NT2/D1 (cell line): Measurements from ENCODE around the gene TAF11L3.
A peak's percentile ranks its signal among the peaks of the same experiment; 100 is the strongest.
"Not testable (repeated sequence)": the region's sequence is repeated elsewhere in the genome, so short reads cannot be mapped to it uniquely, and the experiment has no call there.

Experiments used
- DNase-seq: peaks from one replicate; pipeline ENCODE4 v3.0.0-alpha.2; 2011; ENCODE audit warnings: low read depth, low spot score
- H3K27me3 ChIP-seq: 2 replicates; pipeline ENCODE4 v1.6.0; 2011; ENCODE audit warnings: mild to moderate bottlenecking; ENCODE audit not compliant: insufficient read length, insufficient read depth
- H3K36me3 ChIP-seq: 2 replicates; pipeline ENCODE4 v1.6.1; 2011; ENCODE audit warnings: mild to moderate bottlenecking, low read length, mixed read lengths; ENCODE audit not compliant: insufficient read depth, insufficient read length
- H3K4me1 ChIP-seq: 2 replicates; pipeline ENCODE4 v1.5.1; 2011; ENCODE audit not compliant: insufficient read depth, insufficient read length
- H3K4me3 ChIP-seq: 2 replicates; pipeline ENCODE4 v1.5.1; 2011; ENCODE audit warnings: low read depth; ENCODE audit not compliant: insufficient read length
- H3K9ac ChIP-seq: 2 replicates; pipeline ENCODE4 v1.6.0; 2011; ENCODE audit warnings: low read depth; ENCODE audit not compliant: insufficient read length
- H3K9me3 ChIP-seq: 2 replicates; pipeline ENCODE4 v1.5.1; 2011; ENCODE audit warnings: mild to moderate bottlenecking, low read length; ENCODE audit not compliant: insufficient read depth
- SUZ12 ChIP-seq: IDR thresholded peaks from 2 replicates; pipeline ENCODE4 v1.6.1; 2011; ENCODE audit not compliant: insufficient read length, insufficient read depth; ENCODE audit errors: extremely low read depth
- YY1 ChIP-seq: IDR thresholded peaks from 2 replicates; pipeline ENCODE4 v1.6.1; 2011; ENCODE audit not compliant: insufficient read length, insufficient read depth
- ZNF274 ChIP-seq: IDR thresholded peaks from 2 replicates; pipeline ENCODE4 v1.6.1; 2011; ENCODE audit warnings: mild to moderate bottlenecking, low read depth, low read length

TAF11L3 gene

DNA sequence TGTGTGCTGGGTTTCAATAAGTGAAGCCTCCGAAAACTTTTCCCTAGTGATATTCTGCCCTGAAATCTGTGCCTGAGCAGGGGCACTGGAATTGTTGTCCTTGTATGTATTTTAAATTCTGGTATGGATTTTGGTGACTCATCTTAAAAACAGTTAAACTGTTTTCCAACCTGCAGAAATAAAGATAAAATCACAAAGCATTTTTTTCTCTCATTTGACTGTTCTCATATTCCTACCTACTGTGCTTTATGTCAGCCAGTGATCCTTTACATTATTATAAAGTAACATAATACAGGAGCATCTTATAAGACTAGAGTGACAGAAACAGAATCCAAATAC, 31.0 kb upstream of the TAF11L3 start:
- no peaks in the 10 kb centered on the region for H3K4me1 ChIP-seq
- no peak for DNase-seq
- H3K27me3 ChIP-seq = no peaks in the 10 kb centered on the region
- TF ChIP-seq YY1 = no peak
- TF ChIP-seq ZNF274 = no peak
- TF ChIP-seq SUZ12 = no peak
- H3K36me3 ChIP-seq = no peaks in the 10 kb centered on the region
- H3K9ac ChIP-seq = no peak overlapping the region
- H3K4me3 ChIP-seq = no peak overlapping the region
- no peaks in the 10 kb centered on the region for H3K9me3 ChIP-seq

GRCh38 chr5:17491257-17491656, 26.9 kb upstream of the TAF11L3 start:
- not testable (repeated sequence) for H3K4me3 ChIP-seq, H3K27me3 ChIP-seq, H3K4me1 ChIP-seq, H3K9me3 ChIP-seq, H3K9ac ChIP-seq, DNase-seq, H3K36me3 ChIP-seq

GRCh38 chr5:17492770-17493169, 25.4 kb upstream of the TAF11L3 start:
- TF ChIP-seq SUZ12 = no peak
- TF ChIP-seq YY1 = no peak
- no peak for TF ChIP-seq ZNF274
- no peaks in the 10 kb centered on the region for H3K4me1 ChIP-seq
- DNase-seq = no peak
- no peaks in the 10 kb centered on the region for H3K9me3 ChIP-seq
- H3K4me3 ChIP-seq = no peak overlapping the region
- no peaks in the 10 kb centered on the region for H3K36me3 ChIP-seq
- no peak overlapping the region for H3K9ac ChIP-seq
- no peaks in the 10 kb centered on the region for H3K27me3 ChIP-seq

- no peak for DNase-seq
- H3K9ac ChIP-seq = no peak overlapping the region
- H3K36me3 ChIP-seq = no peaks in the 10 kb centered on the region
- H3K4me1 ChIP-seq = no peaks in the 10 kb centered on the region
- no peaks in the 10 kb centered on the region for H3K27me3 ChIP-seq
- H3K9me3 ChIP-seq = no peaks in the 10 kb centered on the region
- no peak for TF ChIP-seq SUZ12
- no peak for TF ChIP-seq YY1
- no peak for TF ChIP-seq ZNF274
- H3K4me3 ChIP-seq = no peak overlapping the region
These were observed 20.7 kb upstream of the TAF11L3 start for GRCh38 chr5:17497446-17497845.

DNA sequence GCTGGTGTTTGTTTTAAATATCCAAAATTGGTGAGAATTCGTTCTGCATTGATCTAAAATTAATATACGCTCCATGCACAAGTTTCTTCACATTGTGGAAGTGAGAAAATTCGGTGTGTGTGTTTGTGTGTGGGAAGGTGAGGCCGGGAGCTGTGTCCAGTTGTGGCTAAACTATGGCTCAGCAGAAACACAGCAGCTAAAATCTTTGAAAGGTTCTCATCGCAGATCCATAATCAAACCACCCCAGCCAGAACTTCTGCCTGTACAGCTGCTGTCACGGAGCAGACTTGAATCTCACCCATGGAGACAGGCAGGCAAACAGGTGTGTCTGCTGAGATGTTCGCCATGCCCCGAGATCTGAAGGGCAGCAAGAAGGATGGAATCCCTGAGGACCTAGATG, 20.2 kb upstream of the TAF11L3 start, which contains the start of gene TAF11L2:
TSS of gene TAF11L2 (plus strand) at position 301 of the 400 bp plus-strand sequence.
- H3K27me3 ChIP-seq, DNase-seq, H3K4me1 ChIP-seq, H3K4me3 ChIP-seq, H3K9me3 ChIP-seq, H3K9ac ChIP-seq, H3K36me3 ChIP-seq: not testable (repeated sequence)

DNA sequence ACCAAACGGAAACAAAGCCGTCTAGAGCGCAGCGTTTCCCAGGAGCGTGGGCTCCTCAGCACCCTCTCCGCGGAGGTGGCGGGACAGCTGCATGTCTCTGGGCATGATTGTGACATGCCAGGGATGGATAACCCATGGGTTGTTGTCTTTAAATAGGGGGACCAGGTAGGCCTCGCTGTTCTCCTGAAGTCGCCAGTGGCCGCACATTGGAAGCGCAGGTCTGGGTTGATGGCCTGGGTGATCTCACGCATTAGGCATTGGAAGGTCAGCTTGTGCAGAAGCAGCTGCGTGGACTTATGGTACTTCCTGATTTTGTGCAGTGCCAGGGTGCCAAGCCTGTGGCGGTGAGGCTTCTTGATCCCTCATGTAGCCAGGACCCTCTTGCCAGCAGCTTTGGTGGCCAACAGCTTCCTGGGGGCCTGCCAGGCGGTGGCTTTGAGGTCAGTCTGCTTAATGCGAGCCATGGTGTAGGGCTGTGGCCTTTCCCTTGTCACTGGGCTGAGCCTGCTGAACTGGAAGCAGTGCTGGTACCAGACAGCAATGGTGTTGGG, 6.3 kb upstream of the TAF11L3 start:
- no peaks in the 10 kb centered on the region for H3K4me1 ChIP-seq
- no peaks in the 10 kb centered on the region for H3K9me3 ChIP-seq
- TF ChIP-seq ZNF274 (no peak), SUZ12 (no peak), YY1 (no peak)
- H3K4me3 ChIP-seq = no peak overlapping the region
- DNase-seq = no peak
- no peaks in the 10 kb centered on the region for H3K27me3 ChIP-seq
- no peaks in the 10 kb centered on the region for H3K36me3 ChIP-seq
- no peak overlapping the region for H3K9ac ChIP-seq

DNA sequence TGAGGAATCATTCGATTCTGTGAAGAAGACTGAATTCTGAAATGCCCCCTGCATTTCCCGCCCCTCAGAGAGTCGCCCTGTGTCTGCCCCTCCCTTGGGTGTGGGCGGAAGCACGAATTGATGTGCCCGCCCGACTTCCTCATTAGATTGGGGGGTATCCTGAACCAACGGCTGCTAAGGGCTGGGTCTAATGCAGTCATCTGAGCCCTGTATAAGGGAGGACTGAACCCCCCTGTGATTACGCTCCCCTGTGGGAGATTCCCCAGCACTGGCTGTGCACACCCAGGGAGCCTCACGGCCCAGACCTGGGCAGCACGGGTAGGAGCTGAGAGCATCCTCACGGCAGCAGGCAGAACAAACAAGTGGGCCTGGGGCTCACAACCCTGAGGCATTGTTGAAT, 641 bp upstream of the TAF11L3 start:
- not testable (repeated sequence) for H3K36me3 ChIP-seq, H3K27me3 ChIP-seq, DNase-seq, H3K9ac ChIP-seq, H3K4me3 ChIP-seq, H3K4me1 ChIP-seq, H3K9me3 ChIP-seq

DNA sequence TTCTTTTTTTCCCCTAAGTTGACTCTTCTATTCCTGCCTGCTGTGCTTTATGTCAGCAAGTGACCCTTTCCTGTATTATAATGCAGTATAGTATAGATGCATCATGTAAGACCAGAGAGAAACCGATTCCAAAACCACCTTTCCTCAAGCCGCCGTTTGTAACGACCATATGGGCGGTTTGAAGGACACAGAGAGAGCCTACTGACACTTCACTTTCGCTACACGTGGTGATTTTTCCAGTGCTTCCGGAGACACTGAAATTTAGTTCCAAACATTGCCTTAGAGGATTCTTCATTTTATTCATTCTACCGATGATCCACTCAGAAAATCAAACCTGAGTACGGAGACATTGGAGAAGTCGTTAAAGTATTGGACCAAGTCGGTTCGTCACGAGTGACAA, 1.3 kb downstream of the TAF11L3 start:
- not testable (repeated sequence) for H3K4me1 ChIP-seq, H3K4me3 ChIP-seq, H3K36me3 ChIP-seq, DNase-seq, H3K9ac ChIP-seq, H3K27me3 ChIP-seq, H3K9me3 ChIP-seq

GRCh38 chr5:17521501-17521900, 3.3 kb downstream of the TAF11L3 start, which contains the start of gene TAF11L4:
Gene TAF11L4 (plus strand): TSS chr5:17521801.
- not testable (repeated sequence) for H3K4me3 ChIP-seq, DNase-seq, H3K9me3 ChIP-seq, H3K27me3 ChIP-seq, H3K9ac ChIP-seq, H3K36me3 ChIP-seq, H3K4me1 ChIP-seq

GRCh38 chr5:17524935-17525334, 6.8 kb downstream of the TAF11L3 start, which contains the start of gene TAF11L5:
Gene TAF11L5 (plus strand): TSS chr5:17525235.
- not testable (repeated sequence) for H3K4me3 ChIP-seq, H3K36me3 ChIP-seq, H3K4me1 ChIP-seq, H3K9me3 ChIP-seq, DNase-seq, H3K9ac ChIP-seq, H3K27me3 ChIP-seq

DNA sequence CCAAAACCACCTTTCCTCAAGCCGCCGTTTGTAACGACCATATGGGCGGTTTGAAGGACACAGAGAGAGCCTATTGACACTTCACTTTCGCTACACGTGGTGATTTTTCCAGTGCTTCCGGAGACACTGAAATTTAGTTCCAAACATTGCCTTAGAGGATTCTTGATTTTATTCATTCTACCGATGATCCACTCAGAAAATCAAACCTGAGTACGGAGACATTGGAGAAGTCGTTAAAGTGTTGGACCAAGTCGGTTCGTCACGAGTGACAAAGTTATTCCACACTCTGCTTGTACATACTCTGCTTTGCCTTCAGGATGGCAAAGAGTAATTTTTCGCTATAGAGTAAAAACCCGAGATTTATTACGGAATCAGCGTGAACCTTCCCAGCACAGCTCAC, 8.3 kb downstream of the TAF11L3 start:
- H3K36me3 ChIP-seq, H3K4me3 ChIP-seq, H3K4me1 ChIP-seq, H3K27me3 ChIP-seq, H3K9ac ChIP-seq, H3K9me3 ChIP-seq: not testable (repeated sequence)
- DNase-seq = peak; percentile 16
